Measurements from ENCODE around the gene KIF16B. TPM values are rescaled to one million over a fixed set of nuclear protein-coding genes. Genes with fewer than 3 reads are reported as not detected.

Gene KIF16B
- total and polyA plus RNA-seq, 2 experiments from 2014 or later = 6.5 to 11.1 TPM

DNA sequence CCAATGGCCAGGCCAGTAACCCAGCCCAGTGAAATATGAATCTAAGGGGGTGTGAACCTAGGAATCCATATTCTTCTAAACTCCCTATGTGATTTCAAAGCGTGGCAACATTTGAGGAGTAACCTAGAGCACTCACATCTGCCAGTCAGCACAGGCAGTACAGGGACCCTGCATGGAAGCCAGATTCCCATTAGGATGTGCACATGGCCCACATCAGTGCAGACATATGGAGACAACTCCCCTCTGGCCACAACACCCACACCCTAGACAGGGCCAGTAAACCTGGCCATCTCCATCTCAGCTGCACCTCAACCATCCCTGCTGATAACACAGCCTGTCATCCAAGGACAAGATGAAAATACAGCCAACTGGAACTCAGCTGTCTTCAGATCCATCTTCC is 56.5 kb downstream of the KIF16B start (continued):
- TF ChIP-seq, protein P1, sequence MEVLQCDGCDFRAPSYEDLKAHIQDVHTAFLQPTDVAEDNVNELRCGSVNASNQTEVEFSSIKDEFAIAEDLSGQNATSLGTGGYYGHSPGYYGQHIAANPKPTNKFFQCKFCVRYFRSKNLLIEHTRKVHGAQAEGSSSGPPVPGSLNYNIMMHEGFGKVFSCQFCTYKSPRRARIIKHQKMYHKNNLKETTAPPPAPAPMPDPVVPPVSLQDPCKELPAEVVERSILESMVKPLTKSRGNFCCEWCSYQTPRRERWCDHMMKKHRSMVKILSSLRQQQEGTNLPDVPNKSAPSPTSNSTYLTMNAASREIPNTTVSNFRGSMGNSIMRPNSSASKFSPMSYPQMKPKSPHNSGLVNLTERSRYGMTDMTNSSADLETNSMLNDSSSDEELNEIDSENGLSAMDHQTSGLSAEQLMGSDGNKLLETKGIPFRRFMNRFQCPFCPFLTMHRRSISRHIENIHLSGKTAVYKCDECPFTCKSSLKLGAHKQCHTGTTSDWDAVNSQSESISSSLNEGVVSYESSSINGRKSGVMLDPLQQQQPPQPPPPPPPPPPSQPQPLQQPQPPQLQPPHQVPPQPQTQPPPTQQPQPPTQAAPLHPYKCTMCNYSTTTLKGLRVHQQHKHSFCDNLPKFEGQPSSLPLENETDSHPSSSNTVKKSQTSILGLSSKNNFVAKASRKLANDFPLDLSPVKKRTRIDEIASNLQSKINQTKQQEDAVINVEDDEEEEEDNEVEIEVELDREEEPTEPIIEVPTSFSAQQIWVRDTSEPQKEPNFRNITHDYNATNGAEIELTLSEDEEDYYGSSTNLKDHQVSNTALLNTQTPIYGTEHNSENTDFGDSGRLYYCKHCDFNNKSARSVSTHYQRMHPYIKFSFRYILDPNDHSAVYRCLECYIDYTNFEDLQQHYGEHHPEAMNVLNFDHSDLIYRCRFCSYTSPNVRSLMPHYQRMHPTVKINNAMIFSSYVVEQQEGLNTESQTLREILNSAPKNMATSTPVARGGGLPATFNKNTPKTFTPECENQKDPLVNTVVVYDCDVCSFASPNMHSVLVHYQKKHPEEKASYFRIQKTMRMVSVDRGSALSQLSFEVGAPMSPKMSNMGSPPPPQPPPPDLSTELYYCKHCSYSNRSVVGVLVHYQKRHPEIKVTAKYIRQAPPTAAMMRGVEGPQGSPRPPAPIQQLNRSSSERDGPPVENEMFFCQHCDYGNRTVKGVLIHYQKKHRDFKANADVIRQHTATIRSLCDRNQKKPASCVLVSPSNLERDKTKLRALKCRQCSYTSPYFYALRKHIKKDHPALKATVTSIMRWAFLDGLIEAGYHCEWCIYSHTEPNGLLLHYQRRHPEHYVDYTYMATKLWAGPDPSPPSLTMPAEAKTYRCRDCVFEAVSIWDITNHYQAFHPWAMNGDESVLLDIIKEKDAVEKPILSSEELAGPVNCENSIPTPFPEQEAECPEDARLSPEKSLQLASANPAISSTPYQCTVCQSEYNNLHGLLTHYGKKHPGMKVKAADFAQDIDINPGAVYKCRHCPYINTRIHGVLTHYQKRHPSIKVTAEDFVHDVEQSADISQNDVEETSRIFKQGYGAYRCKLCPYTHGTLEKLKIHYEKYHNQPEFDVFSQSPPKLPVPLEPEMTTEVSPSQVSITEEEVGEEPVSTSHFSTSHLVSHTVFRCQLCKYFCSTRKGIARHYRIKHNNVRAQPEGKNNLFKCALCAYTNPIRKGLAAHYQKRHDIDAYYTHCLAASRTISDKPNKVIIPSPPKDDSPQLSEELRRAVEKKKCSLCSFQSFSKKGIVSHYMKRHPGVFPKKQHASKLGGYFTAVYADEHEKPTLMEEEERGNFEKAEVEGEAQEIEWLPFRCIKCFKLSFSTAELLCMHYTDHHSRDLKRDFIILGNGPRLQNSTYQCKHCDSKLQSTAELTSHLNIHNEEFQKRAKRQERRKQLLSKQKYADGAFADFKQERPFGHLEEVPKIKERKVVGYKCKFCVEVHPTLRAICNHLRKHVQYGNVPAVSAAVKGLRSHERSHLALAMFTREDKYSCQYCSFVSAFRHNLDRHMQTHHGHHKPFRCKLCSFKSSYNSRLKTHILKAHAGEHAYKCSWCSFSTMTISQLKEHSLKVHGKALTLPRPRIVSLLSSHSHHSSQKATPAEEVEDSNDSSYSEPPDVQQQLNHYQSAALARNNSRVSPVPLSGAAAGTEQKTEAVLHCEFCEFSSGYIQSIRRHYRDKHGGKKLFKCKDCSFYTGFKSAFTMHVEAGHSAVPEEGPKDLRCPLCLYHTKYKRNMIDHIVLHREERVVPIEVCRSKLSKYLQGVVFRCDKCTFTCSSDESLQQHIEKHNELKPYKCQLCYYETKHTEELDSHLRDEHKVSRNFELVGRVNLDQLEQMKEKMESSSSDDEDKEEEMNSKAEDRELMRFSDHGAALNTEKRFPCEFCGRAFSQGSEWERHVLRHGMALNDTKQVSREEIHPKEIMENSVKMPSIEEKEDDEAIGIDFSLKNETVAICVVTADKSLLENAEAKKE (CRISPR knock-in tag; IDR thresholded peaks at IDR 0.05) = no peak
- TF ChIP-seq STAT1 (IDR thresholded peaks at IDR 0.05; ENCODE audit: unreplicated experiment) (no peak), ZNF114 (CRISPR knock-in tag; IDR thresholded peaks at IDR 0.05) (no peak), CREB1 (CRISPR knock-in tag; IDR thresholded peaks at IDR 0.05; ENCODE audit: low read depth) (no peak)

GRCh38 chr20:16515046-16515445 is 58.2 kb downstream of the KIF16B start:
- Histone ChIP-seq H4K20me1 (replicated peaks; ENCODE audit: insufficient read depth) (no peaks in the 10 kb centered on the region), H3K36me3 (ENCODE audit: insufficient read depth) (no peaks in the 10 kb centered on the region), H3F3A (replicated peaks; ENCODE audit: low read depth) (no peaks in the 10 kb centered on the region), H3K79me2 (replicated peaks; ENCODE audit: insufficient read depth) (no peaks in the 10 kb centered on the region), H3K27me3 (ENCODE audit: insufficient read depth) (no peaks in the 10 kb centered on the region), H3K4me2 (no peak overlapping the region), H2AFZ (no peak overlapping the region), H3K4me1 (ENCODE audit: insufficient read depth) (peaks cover 5% of the 10 kb centered on the region; the same call in 1 of the 2 replicates), H3K27ac (ENCODE audit: low read depth) (no peak overlapping the region), H3K4me3 (no peak overlapping the region), H3K9me2 (ENCODE audit: insufficient read depth) (no peaks in the 10 kb centered on the region)
- Mint-ChIP-seq H3K27me3 (ENCODE audit: insufficient read depth, low read depth, poor library complexity) (no peaks in the 10 kb centered on the region), H3K27ac (no peak overlapping the region), H3K4me1 (peaks cover 21% of the 10 kb centered on the region), H3K4me3 (no peak overlapping the region), H3K9me3 (no peaks in the 10 kb centered on the region), H3K36me3 (ENCODE audit: low read depth) (0 out of 3 replicates have a peak, but pooled peaks cover 3% of the 10 kb centered on the region)
- DNase-seq (ENCODE audit: low spot score) (no peak), ATAC-seq (no peak)
- TF ChIP-seq ZNF331 (CRISPR knock-in tag; IDR thresholded peaks at IDR 0.05; ENCODE audit: low read depth) = no peak
- TF ChIP-seq, protein P1 (CRISPR knock-in tag; IDR thresholded peaks at IDR 0.05) = no peak
- no peak for TF ChIP-seq CREB1 (CRISPR knock-in tag; IDR thresholded peaks at IDR 0.05; ENCODE audit: low read depth)
- TF ChIP-seq POLR2AphosphoS5 (IDR thresholded peaks at IDR 0.05; ENCODE audit: low read depth) = no peak
- TF ChIP-seq JUNB (IDR thresholded peaks at IDR 0.05; ENCODE audit: unreplicated experiment) = no peak

Data from GM23338 (cell line).